Cerebellar nuclear complex (tissue), 1 donor: ENCODE results near the gene SBNO2.

Source experiments
- DNase-seq, 2 experiments: peaks; one replicate each; lab custom pipeline; 2025; lab: John Stamatoyannopoulos, UW

The SBNO2 gene

GRCh38 chr19:1105008-1105872 lies 68.8 kb downstream of the SBNO2 start:
- no peak for DNase-seq

DNA sequence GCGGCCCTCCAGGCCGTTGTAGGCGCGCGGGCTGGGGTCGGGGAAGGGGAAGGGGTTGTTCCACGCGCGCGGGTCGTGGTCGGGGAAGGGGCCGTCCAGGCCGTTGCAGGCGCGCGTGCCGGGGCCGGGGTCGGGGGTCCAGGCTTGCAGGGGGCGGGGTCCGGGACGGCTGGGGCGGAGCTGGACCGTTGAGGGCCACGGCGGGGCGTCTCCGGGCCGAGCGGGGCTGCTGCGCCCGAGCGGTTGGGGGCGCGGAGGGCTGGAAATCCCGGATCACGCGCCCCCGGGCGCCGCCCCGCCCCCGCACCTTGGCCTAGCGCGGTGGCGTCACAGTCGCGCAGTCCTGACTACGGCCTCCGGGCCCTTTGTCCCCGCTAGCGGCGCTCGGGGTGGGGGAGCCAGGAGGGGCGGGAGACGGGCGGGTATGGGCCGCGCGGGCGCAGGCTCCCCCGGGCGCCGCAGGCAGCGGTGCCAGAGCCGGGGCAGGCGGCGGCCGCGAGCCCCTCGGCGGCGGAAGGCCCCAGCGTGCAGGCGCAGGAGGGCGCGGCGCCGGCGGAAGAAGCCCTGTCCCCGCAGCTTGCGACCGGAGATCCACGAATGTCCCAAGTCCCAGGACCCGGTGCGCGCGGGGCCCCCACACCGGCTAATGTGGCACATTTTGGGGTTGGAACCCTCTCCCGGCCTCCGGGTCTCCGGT lies 69.6 kb downstream of the SBNO2 start:
- no peak for DNase-seq

DNA sequence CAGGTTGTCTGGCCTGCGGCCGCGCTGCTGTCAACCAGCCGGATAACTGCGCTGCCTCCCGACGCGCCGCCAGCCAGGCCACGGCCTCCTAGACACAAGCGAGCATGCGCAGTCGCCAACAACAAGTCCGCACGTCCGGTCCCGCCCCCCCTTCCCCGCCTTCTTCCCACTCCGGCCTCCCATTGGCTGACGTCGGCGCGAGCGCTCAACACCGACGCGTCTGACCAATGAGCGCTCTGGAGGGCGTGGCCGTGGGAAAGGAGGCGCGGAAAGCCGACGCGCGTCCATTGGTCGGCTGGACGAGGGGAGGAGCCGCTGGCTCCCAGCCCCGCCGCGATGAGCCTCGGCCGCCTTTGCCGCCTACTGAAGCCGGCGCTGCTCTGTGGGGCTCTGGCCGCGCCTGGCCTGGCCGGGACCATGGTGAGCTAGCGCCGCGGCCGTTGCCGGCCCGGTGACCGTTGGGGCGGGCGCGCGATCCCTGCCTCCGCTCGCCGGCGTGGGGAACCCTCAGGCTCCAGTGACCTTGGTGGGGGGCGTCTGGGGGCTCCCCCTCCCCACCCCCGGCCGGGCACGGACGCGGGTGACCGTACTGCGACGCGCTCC lies 70.3 kb downstream of the SBNO2 start, which contains the start of gene GPX4:
Gene GPX4 (plus strand): TSS at position 287 of the 603 bp plus-strand sequence. CDS start 50 bp downstream, at position 337.
- DNase-seq: peak; percentile 89 to 96

DNA sequence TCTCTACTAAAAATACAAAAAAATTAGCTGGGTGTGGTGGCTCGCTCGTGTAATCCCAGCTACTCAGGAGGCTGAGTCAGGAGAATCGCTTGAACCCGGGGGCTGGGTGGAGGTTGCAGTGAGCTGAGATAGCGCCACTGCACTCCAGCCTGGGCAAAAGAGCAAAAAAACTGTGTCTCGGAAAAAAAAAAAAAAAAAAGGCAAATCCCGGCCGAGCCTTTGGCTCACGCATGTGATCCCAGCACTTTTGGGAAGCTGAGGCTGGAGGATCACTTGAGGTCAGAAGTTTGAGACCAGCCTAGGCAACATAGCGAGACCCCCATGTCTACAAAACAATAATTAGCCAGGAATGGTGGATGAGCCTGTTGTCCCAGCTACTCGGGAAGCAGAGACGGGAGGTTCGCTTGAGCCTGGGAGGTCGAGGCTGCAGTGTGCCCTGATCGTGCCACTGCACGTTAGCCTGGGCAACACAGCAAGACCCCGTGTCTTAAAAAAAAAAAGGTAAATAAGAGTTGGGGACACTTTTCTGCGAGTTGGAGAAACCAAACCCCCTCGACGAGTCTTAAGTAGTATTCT lies 70.8 kb downstream of the SBNO2 start:
- no peak for DNase-seq

DNA sequence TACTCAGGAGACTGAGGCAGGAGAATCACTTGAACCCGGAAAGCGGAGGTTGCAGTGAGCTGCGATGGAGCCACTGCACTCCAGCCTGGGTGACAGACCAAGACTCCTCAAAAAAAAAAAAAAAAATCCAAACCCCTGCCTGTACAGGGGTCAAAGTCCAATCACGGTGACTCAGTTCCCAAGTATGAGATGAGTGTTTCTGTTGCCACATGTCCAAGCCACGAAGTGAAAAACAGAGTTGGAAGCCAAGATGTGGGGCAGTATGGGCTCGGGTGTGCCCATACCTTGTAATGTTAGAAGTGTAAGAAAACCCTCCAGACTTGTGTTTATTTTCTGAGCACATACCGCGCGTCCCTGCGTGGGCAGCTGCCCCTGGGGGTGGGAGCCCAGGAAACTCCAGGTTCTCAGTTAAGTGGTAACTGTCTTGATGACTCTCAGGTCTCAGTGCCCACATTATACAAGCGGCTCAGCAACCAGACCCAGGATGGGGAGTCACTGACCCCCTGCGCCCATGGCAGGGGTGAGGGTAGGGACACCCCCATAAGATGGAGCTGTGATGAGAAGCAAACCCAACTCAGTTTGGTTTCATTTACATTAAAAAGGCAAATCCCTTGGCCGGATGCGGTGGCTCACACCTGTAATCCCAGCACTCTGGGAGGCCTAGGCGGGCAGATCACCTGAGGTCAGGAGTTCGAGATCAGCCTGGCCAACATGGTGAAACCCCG lies 71.5 kb downstream of the SBNO2 start:
- no peak for DNase-seq

DNA sequence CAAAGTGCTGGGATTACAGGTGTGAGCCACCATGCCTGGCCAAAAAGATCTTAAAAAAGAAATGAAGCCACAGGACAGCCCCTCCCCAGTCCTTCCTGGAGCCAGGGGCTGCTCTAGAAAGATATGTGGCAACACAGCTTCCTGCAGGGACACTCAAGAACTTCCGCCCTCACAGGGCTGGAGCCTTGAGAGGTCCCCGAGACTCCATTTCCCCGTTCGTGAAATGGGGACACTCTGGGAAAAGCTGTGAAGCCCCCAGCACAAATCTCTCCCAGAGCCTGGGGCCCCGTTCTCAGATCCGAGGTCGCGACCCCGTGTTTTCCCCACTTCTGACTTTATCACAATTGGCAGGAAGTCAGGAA lies 72.8 kb downstream of the SBNO2 start:
- DNase-seq: no peak

- no peak for DNase-seq
These were observed 75.7 kb downstream of the SBNO2 start for GRCh38 chr19:1098177-1099051.

DNA sequence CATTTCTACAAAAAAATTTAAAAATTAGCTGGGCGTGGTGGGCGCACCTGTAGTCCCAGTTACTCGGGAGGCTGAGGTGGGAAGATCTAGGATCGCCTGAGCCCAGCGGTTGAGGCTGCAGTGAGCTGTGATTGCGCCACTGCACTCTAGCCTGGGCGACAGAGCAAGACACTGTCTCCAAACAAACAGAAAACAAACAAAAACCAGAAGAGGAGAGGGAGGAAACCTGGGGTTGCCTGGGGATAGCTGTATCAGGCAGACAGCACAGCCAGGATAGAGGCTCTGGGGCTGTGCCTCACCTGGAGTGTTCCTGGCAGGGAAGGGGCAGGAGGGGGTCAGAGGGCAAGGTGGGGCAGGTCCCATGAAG lies 76.3 kb downstream of the SBNO2 start:
- DNase-seq: no peak

GRCh38 chr19:1094978-1095701 lies 78.9 kb downstream of the SBNO2 start, which contains the start of gene POLR2E:
Gene POLR2E (minus strand): TSS chr19:1095375. CDS start chr19:1095315, 60 bp downstream.
- DNase-seq: peak; percentile 94 to 96

GRCh38 chr19:1094655-1094977 lies 79.5 kb downstream of the SBNO2 start:
- DNase-seq: no peak

DNA sequence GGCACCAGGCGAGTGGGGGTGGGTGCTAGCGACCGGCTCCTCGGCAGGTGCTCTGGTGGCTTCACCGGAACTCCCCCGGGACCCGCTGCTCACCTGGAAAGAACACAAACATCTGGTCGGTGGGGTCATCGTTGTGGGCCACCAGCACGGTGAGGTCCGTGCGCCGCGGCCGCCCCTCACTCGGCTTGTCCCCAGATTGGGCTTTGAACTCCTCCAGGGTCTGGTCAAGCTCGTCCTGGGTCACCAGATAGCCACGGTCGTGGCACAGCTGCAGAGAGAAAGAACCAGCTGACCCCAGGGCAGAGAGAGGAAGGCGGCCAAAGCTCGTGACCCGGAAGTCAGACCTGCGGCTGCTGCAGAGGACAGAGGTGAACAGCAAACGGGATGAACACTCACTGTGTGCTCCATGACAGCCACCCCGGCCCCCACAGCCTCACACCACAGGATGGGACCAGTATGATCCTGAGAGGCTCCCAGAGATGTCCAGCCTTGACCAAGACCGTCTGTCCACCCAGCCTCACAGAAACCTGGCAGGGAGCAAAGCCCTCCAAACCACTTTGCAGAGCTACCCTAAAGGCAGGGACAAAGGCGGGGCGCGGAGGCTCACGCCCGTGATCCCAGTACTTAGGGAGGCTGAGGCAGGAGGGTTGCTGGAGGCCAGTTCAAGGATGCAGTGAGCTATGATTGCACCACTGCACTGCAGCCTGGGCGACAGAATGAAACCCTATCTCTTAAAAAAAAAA lies 80.1 kb downstream of the SBNO2 start:
- no peak for DNase-seq

- no peak for DNase-seq
These were observed 80.7 kb downstream of the SBNO2 start for GRCh38 chr19:1093330-1093729.

DNA sequence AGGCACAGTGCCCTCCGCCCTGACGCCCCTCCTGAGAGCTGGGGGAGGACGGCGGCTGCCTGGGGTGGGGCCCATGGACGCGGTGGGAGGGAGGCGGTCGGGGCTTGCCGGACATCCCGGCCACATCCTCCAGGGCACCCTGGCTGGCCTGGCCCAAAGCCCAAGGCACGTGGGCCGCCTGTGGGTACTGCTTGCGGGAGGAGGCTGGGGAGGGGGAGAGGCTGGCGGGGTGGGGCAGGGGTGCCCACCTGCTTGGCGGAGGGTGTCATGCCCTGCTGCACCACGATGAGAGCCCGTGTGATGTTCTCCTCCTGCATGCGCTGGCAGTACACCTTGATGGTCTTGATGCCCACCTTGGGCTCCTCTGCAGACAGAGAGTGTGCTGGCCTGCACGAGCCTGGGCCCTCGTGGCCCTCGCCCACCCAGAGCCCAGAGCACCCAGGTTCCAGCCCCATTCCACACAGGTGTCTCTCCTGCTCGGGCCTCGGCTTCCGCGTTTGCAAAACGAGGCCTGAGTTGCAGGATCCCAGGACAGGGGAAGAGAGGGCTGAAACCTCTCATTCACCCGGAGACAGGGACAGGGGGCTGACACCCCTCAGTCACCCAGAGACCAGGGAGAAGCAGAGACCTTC lies 82.4 kb downstream of the SBNO2 start:
- DNase-seq: no peak

DNA sequence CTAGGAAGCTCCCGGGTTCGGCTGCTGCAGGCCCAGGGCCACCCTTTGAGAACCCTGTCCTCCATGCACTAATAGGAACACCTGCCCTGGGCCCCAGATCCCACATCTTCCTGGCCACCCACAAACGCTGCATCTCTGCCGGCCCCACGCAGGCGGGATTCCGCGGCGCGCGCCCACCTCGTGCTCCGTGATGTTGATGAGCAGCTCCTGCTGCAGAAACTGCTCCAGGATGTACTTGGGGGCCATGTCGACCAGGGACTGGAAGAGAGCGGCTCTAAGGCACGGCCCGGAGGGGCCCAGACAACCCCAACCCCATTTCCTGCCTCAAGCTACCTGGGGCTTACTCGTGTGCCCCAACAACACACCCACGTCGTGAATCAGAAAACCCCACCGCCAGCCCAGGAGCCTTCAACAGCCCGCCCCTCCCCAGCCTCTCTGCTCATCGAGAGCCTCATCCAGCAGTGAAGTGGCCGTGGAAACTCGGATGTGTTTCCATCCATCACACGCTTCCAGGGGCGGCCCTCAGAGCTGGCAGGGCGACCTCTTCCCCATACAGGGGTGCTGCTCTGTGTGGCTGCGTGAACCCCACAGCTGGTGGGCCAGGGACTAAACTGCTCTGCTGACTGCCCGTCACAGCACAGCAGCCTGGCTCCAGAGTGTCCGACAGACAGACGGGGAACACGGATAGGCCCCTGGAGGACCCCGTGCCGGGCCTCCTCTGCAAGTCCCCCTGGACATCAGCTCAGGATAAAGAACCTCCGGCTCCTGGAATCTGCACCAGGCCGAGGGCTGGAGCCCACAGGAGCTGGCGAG lies 83.1 kb downstream of the SBNO2 start:
- DNase-seq: no peak

- no peak for DNase-seq
These were observed 84.2 kb downstream of the SBNO2 start for GRCh38 chr19:1089891-1090290.

- no peak for DNase-seq
These were observed 84.8 kb downstream of the SBNO2 start for GRCh38 chr19:1089126-1089771.

GRCh38 chr19:1088416-1089010 lies 85.6 kb downstream of the SBNO2 start:
- no peak for DNase-seq
